22Rv1 (cell line): ENCODE data around the gene KLHL29.

ENCODE experiments used
- H3K27ac ChIP-seq: fragments of 450-650 bp; 2 replicates; pipeline ENCODE4 v1.5.1; 2017
- ZFX ChIP-seq: fragments of 450-650 bp; IDR thresholded peaks from 2 replicates; pipeline ENCODE4 v1.6.1; 2017; ENCODE audit warnings: antibody characterized with exemption, borderline replicate concordance
- TF ChIP-seq, protein P1 (sequence below): fragments of 450-650 bp; IDR thresholded peaks from 2 replicates; pipeline ENCODE4 v1.5.1; 2017; ENCODE audit warnings: mild to moderate bottlenecking

Gene KLHL29

DNA sequence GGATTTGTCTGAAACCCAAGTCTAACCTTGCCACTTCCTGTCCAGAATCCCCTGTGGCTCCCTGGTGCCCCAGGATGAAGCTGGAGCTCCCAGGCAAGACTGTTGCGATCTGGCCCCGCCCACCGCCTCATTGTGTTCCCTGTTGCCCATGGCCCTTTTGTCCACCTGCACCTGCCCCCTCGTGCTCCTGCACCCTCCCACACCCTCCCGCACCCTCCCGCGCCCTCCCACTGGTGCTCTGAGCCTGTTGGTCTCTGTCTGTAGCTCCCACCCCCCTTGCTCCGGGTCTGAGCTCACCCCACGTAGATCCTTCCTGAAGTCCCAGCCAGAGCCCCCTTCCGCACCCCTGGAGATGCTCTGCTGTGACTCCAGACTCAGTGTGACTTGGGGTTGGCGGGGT lies 297.5 kb downstream of the KLHL29 start:
- H3K27ac ChIP-seq = no peak overlapping the region
- TF ChIP-seq, protein P1, sequence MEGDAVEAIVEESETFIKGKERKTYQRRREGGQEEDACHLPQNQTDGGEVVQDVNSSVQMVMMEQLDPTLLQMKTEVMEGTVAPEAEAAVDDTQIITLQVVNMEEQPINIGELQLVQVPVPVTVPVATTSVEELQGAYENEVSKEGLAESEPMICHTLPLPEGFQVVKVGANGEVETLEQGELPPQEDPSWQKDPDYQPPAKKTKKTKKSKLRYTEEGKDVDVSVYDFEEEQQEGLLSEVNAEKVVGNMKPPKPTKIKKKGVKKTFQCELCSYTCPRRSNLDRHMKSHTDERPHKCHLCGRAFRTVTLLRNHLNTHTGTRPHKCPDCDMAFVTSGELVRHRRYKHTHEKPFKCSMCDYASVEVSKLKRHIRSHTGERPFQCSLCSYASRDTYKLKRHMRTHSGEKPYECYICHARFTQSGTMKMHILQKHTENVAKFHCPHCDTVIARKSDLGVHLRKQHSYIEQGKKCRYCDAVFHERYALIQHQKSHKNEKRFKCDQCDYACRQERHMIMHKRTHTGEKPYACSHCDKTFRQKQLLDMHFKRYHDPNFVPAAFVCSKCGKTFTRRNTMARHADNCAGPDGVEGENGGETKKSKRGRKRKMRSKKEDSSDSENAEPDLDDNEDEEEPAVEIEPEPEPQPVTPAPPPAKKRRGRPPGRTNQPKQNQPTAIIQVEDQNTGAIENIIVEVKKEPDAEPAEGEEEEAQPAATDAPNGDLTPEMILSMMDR = no peak

DNA sequence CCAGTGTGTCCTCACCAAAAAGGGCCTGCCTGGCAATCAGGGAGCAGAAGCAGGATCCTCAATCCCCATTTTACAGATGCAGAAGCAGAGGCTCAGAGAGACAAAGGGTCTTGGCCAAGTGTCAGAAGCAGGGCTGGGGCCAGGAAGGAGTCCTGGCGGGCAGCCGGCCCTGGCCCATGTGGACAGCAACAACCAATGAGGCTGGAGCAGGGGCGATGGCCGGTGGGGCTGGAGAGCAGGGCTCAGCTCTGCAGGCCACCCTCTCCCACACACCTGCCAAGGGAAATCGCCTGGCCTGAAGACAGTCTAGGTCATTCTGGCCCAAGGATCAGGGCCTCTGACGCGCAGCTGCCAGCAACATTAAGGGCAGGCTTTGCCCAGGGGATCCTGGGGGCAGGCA lies 298.0 kb downstream of the KLHL29 start:
- no peak overlapping the region for H3K27ac ChIP-seq
- no peak for TF ChIP-seq ZFX
- TF ChIP-seq, protein P1 = no peak

DNA sequence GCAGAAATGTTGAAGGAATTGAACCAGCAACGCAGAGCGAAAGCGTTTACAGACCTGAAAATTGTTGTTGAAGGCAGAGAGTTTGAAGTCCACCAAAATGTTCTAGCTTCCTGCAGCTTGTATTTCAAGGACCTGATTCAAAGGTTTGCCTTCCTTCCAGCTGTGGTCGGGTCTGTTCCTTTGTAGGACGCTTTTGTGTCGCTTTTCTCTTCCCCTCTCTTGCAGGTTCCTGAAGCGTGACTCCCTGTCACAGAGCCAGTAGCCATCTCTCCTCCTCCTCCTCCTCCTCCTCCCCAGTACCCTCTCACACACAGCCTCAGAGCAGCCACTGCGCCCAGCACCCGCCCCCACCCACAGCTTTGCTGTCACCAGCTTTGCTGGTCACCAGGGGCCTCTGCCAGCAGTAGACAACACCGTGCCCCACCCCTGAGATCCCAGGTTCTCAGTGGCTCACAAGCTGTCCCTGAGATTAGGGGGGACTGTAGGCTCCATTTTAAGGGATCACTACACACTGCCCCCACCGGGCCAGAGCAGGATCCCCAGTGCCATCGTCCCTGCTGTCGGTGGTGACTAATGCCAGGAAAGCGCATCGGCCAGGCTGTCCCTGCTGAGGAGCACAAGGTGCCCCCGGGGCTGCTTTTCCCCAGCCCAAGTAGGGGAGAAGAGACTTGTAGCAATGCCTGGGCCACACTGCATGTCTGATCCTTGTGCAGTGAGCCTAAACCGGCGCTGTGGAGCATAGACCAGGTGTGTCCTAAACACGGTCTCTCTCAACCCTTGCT lies 299.6 kb downstream of the KLHL29 start:
- TF ChIP-seq, protein P1 = no peak
- no peak for TF ChIP-seq ZFX
- no peak overlapping the region for H3K27ac ChIP-seq

DNA sequence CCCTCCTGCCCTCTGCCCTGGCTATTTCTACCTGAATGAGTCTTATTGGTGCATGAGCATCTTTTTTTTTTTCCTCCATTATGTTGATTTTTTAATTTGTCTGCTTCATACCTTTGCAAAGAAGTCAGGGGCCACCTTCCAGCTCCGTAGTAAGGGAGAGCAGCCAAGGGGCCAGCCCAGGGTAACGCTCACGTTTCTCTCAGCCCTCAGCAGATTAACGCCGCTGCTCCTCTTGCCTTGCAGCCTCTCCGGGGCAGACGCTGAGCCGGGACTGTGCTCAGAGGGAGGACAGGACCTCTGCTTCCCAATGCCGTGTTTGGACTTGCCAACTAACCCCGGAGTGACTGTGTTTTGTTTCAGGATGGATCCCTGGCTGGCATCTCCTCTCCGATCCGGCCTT lies 300.2 kb downstream of the KLHL29 start:
- no peak overlapping the region for H3K27ac ChIP-seq
- TF ChIP-seq, protein P1 = no peak
- TF ChIP-seq ZFX = no peak

DNA sequence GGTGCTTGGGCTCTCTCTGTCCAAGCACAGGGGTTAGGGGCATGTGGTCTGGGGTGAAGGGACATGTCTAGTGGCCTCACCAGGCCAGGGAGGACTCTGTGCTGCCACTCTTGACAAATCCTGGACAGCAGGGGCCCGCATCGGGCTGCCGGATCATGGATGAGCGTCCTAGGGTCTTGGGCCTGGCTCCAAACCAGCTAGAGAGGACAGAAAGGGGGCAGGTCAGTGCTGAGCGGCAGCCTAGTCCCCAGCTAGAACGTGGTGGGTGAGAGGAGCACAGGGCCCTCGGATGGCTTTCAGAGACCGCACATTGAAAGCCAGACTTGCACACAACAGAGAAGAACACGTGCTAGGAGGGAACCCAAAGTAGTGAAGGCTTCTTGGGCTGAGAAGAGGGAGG lies 300.7 kb downstream of the KLHL29 start:
- H3K27ac ChIP-seq = no peak overlapping the region
- TF ChIP-seq, protein P1 = no peak
- no peak for TF ChIP-seq ZFX

DNA sequence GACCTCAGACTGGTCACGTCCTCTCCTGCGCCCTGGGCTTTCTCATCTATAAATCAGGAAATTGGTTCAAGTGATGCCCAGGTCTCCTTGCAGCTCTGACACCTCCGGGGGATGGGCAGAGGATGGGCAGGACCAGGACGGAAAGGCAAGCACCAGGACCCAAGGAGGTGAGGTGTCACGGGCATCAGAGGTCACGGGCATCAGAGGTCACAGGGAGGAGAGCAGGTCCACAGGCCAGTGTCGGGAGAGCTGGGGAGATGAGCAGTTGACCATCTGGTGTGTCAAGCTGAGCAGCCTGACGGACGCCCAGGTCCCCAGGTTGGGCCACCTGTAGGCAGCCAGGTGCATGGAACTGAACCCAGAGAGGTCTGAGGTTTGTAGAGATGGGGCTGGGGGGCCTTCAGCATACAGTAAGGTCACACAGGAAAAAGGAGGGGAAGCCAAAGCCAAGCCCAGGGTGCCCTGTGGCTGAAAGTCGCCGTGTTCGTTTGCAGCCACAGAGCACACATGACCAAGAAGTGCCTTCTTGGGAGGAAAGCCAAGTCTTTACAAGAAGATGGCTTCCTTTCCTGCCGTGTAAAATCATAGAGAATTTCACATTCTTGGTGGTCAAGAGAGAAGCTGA lies 301.5 kb downstream of the KLHL29 start:
- TF ChIP-seq ZFX = no peak
- TF ChIP-seq, protein P1 = no peak
- no peak overlapping the region for H3K27ac ChIP-seq

DNA sequence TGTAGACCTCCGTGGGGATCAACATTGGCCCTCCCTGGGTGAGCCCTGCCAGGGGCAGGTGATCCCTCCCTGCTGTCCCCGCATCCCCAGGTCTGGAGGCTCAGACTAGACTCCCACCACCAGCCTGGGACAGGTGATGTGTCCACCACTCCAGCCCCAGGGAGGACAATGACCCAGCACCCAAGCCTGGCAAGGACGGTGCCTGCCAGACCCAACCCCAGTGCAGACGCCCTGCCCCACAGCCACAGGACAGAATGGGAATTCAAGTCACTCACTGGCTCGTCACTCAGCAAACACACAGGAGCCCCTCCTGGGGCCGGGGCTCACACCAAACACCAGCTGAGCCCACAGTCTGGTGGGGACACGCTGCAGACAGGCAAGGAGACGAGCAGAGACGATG lies 302.2 kb downstream of the KLHL29 start:
- no peak overlapping the region for H3K27ac ChIP-seq
- no peak for TF ChIP-seq ZFX
- TF ChIP-seq, protein P1 = no peak
